Retina (tissue), 1 donor: ENCODE data around the gene MORC3.
"Not testable (repeated sequence)": the region's sequence is repeated elsewhere in the genome, so short reads cannot be mapped to it uniquely, and the experiment has no call there.

Experiments
- DNase-seq: peaks from one replicate; pipeline ENCODE4 v3.0.0-alpha.2; 2016

The MORC3 gene, protein sequence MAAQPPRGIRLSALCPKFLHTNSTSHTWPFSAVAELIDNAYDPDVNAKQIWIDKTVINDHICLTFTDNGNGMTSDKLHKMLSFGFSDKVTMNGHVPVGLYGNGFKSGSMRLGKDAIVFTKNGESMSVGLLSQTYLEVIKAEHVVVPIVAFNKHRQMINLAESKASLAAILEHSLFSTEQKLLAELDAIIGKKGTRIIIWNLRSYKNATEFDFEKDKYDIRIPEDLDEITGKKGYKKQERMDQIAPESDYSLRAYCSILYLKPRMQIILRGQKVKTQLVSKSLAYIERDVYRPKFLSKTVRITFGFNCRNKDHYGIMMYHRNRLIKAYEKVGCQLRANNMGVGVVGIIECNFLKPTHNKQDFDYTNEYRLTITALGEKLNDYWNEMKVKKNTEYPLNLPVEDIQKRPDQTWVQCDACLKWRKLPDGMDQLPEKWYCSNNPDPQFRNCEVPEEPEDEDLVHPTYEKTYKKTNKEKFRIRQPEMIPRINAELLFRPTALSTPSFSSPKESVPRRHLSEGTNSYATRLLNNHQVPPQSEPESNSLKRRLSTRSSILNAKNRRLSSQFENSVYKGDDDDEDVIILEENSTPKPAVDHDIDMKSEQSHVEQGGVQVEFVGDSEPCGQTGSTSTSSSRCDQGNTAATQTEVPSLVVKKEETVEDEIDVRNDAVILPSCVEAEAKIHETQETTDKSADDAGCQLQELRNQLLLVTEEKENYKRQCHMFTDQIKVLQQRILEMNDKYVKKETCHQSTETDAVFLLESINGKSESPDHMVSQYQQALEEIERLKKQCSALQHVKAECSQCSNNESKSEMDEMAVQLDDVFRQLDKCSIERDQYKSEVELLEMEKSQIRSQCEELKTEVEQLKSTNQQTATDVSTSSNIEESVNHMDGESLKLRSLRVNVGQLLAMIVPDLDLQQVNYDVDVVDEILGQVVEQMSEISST

DNA sequence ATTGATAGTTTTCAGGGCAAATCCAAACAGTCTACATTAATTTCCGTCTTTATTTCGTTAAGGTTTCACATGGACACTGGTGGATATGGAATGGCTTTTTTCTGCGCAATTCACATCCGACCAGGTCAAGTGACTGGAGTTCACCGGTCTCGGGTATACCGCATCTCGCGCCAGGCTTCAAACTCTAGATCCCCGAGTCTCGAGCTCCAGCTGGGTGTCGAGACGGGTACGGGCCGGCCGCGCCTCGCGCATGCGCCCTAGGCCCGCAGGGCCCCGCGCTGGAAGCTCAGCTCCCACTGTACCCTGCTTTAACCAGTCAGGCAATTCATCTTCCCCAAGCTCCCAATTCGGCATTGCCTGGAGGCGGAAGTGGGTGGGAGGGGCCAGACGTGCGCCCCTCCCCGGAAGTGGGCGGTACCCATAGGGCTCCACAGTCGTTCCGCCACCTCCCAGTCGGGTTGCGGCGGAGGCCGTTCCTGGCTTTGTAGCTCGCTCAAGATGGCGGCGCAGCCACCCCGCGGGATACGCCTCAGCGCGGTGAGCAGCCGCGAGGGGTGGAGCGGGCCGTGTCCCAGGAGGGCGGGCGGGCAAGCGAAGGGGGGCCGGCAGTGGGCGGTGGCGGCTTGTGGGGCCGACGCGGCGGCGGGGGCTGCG lies at the start of gene MORC3:
Gene MORC3 (plus strand): TSS at position 431 of the 654 bp plus-strand sequence. CDS start 68 bp downstream, at position 499.
- DNase-seq, result peak; percentile 99

DNA sequence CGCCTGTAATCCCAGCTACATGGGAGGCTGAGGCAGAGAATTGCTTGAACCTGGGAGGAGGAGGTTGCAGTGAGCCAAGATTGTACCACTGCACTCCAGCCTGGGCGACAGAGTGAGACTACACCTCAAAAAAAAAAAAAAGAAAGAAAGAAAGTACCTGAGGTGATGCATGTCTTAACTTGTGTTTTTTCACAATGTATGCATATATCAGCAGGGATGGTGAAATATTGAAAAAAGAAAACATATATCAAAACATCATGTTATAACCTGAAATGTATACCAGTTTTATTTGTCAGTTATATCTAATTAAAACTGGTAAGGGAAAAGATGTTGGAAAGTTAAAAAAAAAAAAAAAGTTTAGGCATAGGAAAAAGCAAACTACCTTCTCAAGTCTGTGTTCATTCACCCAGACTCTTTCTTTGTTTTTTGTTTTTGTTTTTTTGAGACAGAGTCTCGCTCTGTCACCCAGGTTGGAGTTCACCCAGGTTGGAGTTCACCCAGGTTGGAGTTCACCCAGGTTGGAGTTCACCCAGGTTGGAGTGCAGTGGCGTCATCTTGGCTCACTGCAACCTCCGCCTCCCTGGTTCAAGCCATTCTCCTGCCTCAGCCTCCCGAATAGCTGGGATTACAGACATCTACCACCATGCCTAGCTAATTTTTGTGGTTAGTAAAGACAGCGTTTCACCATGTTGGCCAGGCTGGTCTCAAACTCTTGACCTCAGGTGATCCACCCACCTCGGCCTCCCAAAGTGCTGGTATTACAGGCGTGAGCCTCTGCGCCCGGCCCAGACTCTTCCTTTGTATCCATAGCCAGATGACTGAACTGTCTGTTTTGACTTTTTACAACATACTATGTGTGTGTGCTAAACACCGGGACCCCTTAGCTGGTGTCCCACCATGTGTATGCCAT lies 49.0 kb upstream of the MORC3 start:
- not testable (repeated sequence) for DNase-seq

DNA sequence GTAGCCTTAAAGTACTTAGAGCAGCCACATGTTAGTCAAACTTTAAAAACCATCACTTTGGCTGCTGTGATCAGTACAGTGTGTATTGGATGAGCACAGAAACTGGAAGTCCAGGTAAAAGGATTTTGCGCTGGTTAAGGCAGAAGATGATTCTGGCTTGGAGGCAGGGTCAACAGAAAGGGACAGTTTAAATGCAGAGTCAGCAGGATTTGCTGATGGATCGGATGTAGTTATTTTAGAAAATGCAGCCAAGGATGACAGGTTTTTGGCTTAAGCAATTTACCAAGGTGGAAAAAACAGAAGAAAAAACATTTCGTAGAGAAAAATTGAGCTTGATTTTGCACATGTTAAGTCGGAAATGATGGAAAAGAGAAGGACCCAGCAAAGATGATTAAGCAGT lies 45.9 kb upstream of the MORC3 start:
- no peak for DNase-seq

- DNase-seq, result no peak
These were observed 37.3 kb upstream of the MORC3 start for GRCh38 chr21:36282568-36283230.

DNA sequence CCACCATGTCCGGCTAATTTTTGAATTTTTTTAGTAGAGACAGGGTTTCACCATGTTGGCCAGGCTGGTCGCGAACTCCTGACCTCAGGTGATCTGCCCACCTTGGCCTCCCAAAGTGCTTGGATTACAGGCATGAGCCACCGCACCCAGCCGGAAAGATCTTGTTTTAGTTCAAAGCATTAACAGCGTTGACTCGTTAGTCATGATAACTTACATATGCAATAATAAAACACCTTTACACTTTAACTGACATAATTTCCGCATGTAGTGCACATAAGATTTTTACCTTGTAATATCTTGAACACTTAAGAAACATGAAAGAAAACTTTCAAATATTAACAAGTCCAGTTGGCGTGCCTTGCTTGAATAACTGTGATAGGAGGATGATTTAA lies 36.8 kb upstream of the MORC3 start:
- not testable (repeated sequence) for DNase-seq

DNA sequence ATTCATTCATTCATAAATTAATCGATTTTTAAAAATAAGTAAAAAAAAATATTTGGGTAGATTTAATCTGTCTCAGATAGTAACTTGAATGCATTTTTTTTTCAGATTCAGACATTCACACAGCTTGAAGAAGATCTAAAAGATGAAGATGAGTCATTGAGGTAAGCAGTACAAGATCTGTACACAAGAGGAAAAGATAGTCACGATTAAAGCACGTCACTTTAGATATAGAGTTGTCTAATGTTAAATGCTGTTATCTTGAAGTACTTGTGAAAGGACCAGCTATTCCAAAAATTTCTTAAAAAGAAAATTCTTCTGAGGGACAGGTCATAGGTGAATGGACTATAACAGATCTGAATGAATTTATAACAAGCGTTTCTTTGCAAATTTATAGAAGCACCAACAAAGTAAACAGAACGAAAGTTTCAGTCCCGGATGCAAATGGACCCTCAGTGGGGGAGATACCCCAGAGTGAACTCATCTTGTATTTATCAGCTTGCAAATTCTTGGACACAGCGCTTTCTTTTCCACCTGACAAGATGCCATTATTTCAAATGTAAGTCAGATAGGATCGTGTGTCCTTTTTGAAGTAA lies 31.2 kb upstream of the MORC3 start:
- DNase-seq, result no peak

- no peak for DNase-seq
These were observed 28.5 kb upstream of the MORC3 start for GRCh38 chr21:36291509-36291908.

DNA sequence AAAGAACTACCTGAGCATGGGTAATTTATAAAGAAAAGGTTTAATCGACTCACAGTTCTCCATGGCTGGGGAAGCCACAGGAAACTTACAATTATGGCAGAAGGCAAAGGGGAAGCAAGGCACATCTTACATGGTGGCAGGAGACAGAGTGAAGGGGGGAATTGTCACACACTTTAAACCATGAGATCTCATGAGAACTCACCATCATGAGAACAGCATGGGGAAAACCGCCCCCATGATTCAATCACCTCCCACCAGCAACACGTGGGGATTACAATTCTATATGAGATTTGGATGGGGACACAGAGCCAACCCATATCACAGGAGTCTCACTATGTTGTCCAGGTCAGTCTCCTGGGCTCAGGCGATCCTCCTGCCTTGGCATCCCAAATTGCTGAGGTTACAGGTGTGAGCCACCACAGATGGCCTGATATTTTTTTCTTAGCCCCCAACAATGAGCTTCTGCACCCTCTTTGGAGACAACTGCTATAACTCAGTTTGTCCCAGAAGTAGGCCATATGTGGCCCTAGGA lies 22.5 kb upstream of the MORC3 start:
- DNase-seq, result no peak

DNA sequence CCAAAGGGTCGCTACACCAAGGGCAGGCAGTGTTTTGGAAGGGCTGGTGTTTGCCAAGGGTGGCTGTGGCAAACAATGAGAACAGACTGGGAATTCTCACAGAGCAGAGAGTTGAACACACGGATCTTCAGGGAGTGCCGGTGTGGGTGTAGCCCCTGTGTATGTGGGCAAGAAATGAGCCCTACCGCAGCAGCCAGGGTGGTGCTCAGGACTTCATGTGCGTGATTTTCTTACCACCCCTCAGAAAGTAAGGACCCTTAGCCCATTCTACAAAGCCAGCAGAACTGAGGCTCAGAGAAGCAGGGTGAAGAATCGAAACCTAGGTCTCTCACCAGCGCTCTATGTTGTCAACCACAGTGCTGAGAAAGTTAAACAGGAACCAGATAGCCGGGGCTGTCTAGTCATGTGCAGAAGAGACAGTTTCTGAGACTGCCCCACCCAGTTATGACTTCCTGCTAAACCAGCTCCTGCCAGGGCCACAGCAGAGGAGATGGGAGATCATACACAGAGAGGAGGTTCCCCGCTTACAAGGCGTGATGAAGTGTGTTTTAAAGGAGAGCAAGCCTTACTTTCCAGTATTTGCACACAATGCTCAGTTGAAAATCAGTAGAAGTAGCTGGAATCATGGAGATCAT lies 21.9 kb upstream of the MORC3 start:
- DNase-seq, result no peak

- no peak for DNase-seq
These were observed 13.0 kb upstream of the MORC3 start for GRCh38 chr21:36306872-36307534.

DNA sequence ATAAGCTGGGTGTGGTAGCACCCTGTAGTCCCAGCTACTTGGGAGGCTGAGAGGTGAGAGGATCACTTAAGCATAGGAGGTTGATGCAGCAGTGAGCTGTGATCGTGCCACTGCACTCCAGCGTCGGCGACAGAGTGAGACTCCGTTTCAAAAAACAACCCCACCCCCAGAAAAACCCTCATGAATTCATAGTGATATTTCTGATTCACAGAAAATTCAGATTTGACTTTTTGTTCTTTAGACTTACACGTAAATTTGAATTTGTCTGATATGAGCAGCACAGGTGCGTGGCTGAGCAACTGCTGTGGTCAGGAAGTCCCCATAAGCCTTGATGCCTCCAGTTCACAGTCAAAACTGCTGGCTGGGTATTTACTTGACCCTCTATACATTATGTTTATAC lies 10.0 kb upstream of the MORC3 start:
- no peak for DNase-seq

DNA sequence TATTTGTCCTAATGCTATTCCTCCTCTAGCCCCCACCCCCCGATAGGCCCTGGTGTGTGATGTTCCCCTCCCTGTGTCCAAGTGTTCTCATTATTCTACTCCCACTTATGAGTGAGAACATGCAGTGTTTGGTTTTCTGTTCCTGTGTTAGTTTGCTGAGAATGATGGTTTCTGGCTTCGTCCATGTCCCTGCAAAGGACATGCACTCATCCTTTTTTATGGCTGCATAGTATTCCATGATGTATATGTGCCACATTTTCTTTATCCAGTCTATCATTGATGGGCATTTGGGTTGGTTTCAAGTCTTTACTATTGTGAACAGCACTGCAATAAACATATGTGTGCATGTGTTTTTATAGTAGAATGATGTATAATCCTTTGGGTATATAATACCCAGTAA lies 6.6 kb upstream of the MORC3 start:
- DNase-seq, result not testable (repeated sequence)

DNA sequence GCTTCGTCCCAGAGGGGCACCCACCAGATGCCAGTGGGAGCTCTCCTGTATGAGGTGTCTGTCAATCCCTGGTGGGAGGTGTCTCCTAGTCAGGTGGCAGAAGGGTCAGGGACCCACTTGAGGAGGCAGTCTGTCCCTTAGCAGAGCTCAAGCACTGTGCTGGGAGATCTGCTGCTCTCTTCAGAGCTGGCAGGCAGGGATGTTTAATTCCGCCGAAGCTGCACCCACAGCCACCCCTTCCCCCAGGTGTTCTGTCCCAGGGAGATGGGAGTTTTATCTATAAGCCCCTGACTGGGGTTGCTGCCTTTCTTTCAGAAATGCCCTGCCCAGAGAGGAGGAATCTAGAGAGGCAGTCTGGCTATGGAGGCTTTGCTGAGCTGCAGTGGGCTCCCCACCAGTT lies 4.0 kb upstream of the MORC3 start:
- not testable (repeated sequence) for DNase-seq

DNA sequence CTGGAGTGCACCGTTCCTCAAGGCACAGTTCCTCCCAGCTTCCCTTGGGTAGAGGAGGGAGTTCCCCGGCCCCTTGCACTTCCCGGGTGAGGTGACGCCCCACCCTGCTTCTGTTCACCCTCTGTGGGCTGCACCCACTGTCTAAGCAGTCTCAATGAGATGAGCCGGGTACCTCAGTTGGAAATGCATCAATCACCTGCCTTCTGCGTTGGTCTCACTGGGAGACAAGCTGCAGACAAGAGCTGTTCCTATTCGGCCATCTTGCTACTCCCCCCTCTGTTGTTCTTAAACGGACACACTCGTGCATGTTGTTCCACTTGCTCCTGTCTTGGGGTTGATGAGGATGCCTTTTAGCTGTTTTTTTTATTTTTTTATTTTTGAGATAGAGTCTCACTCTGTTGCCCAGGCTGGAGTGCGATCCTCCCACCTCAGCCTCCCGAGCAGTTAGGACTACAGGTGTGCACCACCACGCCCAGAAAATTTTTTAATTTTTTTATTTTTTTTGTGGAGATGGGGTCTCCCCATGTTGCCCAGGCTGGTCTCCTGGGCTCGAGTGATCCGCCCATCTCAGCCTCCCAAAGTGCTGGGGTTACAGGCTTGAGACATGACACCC lies 3.0 kb upstream of the MORC3 start:
- no peak for DNase-seq

GRCh38 chr21:36319406-36319766 lies 611 bp upstream of the MORC3 start:
- peak; percentile 3 for DNase-seq

GRCh38 chr21:36320421-36321324 lies 676 bp downstream of the MORC3 start:
- DNase-seq, result peak; percentile 89

- DNase-seq, result peak; percentile 58
These were observed 1.5 kb downstream of the MORC3 start for GRCh38 chr21:36321325-36322082.

DNA sequence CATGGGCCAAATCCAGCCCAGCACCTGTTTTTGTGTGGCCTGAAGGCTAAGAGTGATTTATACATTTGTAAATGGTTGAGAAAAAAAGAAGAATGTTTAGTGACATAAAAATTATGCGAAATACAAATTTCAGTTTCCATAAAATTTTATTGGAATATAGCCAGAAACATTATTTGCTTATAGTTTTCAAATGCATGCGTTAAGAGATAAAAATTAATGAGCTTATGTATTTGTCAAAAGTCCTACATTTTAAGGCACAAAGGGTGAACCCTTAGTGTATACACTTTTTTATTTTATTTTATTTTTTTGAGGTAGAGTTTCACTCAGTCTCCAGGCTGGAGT lies 2.1 kb downstream of the MORC3 start:
- DNase-seq, result no peak
